ENCODE results near the gene APCDD1.

The APCDD1 gene

GRCh38 chr18:10523544-10523943, 69.1 kb downstream of the APCDD1 start:
- no peak overlapping the region for H3K4me3 ChIP-seq (ENCODE audit: low read length)
- H3K4me1 ChIP-seq (ENCODE audit: insufficient read depth, low read length) = peaks cover 10% of the 10 kb centered on the region

GRCh38 chr18:10524507-10525370, 70.3 kb downstream of the APCDD1 start:
- Histone ChIP-seq H3K4me1 (ENCODE audit: insufficient read depth, low read length) (peaks cover 10% of the 10 kb centered on the region), H3K4me3 (ENCODE audit: low read length) (no peak overlapping the region), H3K27ac (ENCODE audit: low read length) (no peak overlapping the region), H3K36me3 (ENCODE audit: insufficient read depth, low read depth, low read length) (no peaks in the 10 kb centered on the region), H3K9ac (ENCODE audit: low read depth, low read length) (no peak overlapping the region), H3K27me3 (ENCODE audit: insufficient read depth, low read length) (no peaks in the 10 kb centered on the region), H3K9me3 (ENCODE audit: insufficient read depth, low read depth, low read length) (no peaks in the 10 kb centered on the region)

More at GRCh38 chr18:10523544-10523943, 69.1 kb downstream of the APCDD1 start:
- H3K27ac ChIP-seq (ENCODE audit: low read length) = no peak overlapping the region
- no peaks in the 10 kb centered on the region for H3K36me3 ChIP-seq (ENCODE audit: insufficient read depth, low read depth, low read length)
- no peaks in the 10 kb centered on the region for H3K27me3 ChIP-seq (ENCODE audit: insufficient read depth, low read length)
- H3K9ac ChIP-seq (ENCODE audit: low read depth, low read length) = no peak overlapping the region
- H3K9me3 ChIP-seq (ENCODE audit: insufficient read depth, low read depth, low read length) = no peaks in the 10 kb centered on the region

GRCh38 chr18:10525371-10525691, 70.9 kb downstream of the APCDD1 start:
- peaks cover 10% of the 10 kb centered on the region for H3K4me1 ChIP-seq (ENCODE audit: insufficient read depth, low read length)
- no peak overlapping the region for H3K27ac ChIP-seq (ENCODE audit: low read length)
- no peak overlapping the region; the same call in 1 of the 2 replicates for H3K9ac ChIP-seq (ENCODE audit: low read depth, low read length)
- H3K27me3 ChIP-seq (ENCODE audit: insufficient read depth, low read length) = no peaks in the 10 kb centered on the region
- H3K9me3 ChIP-seq (ENCODE audit: insufficient read depth, low read depth, low read length) = no peaks in the 10 kb centered on the region
- peak overlapping the region; percentile 99 for H3K4me3 ChIP-seq (ENCODE audit: low read length)
- no peaks in the 10 kb centered on the region for H3K36me3 ChIP-seq (ENCODE audit: insufficient read depth, low read depth, low read length)

GRCh38 chr18:10525697-10526560, 71.5 kb downstream of the APCDD1 start, which contains the start of gene NAPG:
TSS of gene NAPG (plus strand) at chr18:10526027. CDS start at chr18:10526103, 76 bp downstream.
- Histone ChIP-seq H3K36me3 (ENCODE audit: insufficient read depth, low read depth, low read length) (no peaks in the 10 kb centered on the region), H3K4me1 (ENCODE audit: insufficient read depth, low read length) (peaks cover 10% of the 10 kb centered on the region), H3K4me3 (ENCODE audit: low read length) (peak within 1 kb of the TSS; percentile 99), H3K27ac (ENCODE audit: low read length) (no peak within 1 kb of the TSS), H3K9ac (ENCODE audit: low read depth, low read length) (peak within 1 kb of the TSS; percentile 90; the same call in 1 of the 2 replicates), H3K9me3 (ENCODE audit: insufficient read depth, low read depth, low read length) (no peaks in the 10 kb centered on the region), H3K27me3 (ENCODE audit: insufficient read depth, low read length) (no peaks in the 10 kb centered on the region)

GRCh38 chr18:10526561-10526949, 72.1 kb downstream of the APCDD1 start:
- Histone ChIP-seq H3K27me3 (ENCODE audit: insufficient read depth, low read length) (no peaks in the 10 kb centered on the region), H3K36me3 (ENCODE audit: insufficient read depth, low read depth, low read length) (no peaks in the 10 kb centered on the region), H3K4me3 (ENCODE audit: low read length) (peak overlapping the region; percentile 99), H3K4me1 (ENCODE audit: insufficient read depth, low read length) (peaks cover 10% of the 10 kb centered on the region), H3K9me3 (ENCODE audit: insufficient read depth, low read depth, low read length) (no peaks in the 10 kb centered on the region), H3K27ac (ENCODE audit: low read length) (no peak overlapping the region), H3K9ac (ENCODE audit: low read depth, low read length) (peak overlapping the region; percentile 90; the same call in 1 of the 2 replicates)

GRCh38 chr18:10528439-10528838, 74.0 kb downstream of the APCDD1 start:
- no peak overlapping the region; the same call in 1 of the 2 replicates for H3K4me3 ChIP-seq (ENCODE audit: low read length)
- H3K27me3 ChIP-seq (ENCODE audit: insufficient read depth, low read length) = no peaks in the 10 kb centered on the region
- H3K36me3 ChIP-seq (ENCODE audit: insufficient read depth, low read depth, low read length) = no peaks in the 10 kb centered on the region
- H3K27ac ChIP-seq (ENCODE audit: low read length) = no peak overlapping the region
- no peak overlapping the region; the same call in 1 of the 2 replicates for H3K9ac ChIP-seq (ENCODE audit: low read depth, low read length)
- no peaks in the 10 kb centered on the region for H3K9me3 ChIP-seq (ENCODE audit: insufficient read depth, low read depth, low read length)
- peaks cover 10% of the 10 kb centered on the region for H3K4me1 ChIP-seq (ENCODE audit: insufficient read depth, low read length)

GRCh38 chr18:10530002-10530401, 75.6 kb downstream of the APCDD1 start:
- Histone ChIP-seq H3K9me3 (ENCODE audit: insufficient read depth, low read depth, low read length) (no peaks in the 10 kb centered on the region), H3K27ac (ENCODE audit: low read length) (no peak overlapping the region), H3K36me3 (ENCODE audit: insufficient read depth, low read depth, low read length) (0 out of 2 replicates have a peak, but pooled peaks cover 7% of the 10 kb centered on the region), H3K9ac (ENCODE audit: low read depth, low read length) (no peak overlapping the region), H3K4me3 (ENCODE audit: low read length) (no peak overlapping the region), H3K27me3 (ENCODE audit: insufficient read depth, low read length) (no peaks in the 10 kb centered on the region), H3K4me1 (ENCODE audit: insufficient read depth, low read length) (peaks cover 8% of the 10 kb centered on the region)

GRCh38 chr18:10530852-10531251, 76.4 kb downstream of the APCDD1 start:
- no peak overlapping the region for H3K4me3 ChIP-seq (ENCODE audit: low read length)
- H3K9ac ChIP-seq (ENCODE audit: low read depth, low read length) = no peak overlapping the region
- no peak overlapping the region for H3K27ac ChIP-seq (ENCODE audit: low read length)
- H3K9me3 ChIP-seq (ENCODE audit: insufficient read depth, low read depth, low read length) = no peaks in the 10 kb centered on the region
- 0 out of 2 replicates have a peak, but pooled peaks cover 7% of the 10 kb centered on the region for H3K36me3 ChIP-seq (ENCODE audit: insufficient read depth, low read depth, low read length)
- peaks cover 5% of the 10 kb centered on the region for H3K4me1 ChIP-seq (ENCODE audit: insufficient read depth, low read length)
- no peaks in the 10 kb centered on the region for H3K27me3 ChIP-seq (ENCODE audit: insufficient read depth, low read length)

- Histone ChIP-seq H3K36me3 (ENCODE audit: insufficient read depth, low read depth, low read length) (0 out of 2 replicates have a peak, but pooled peaks cover 7% of the 10 kb centered on the region), H3K4me1 (ENCODE audit: insufficient read depth, low read length) (no peaks in the 10 kb centered on the region), H3K4me3 (ENCODE audit: low read length) (no peak overlapping the region), H3K27ac (ENCODE audit: low read length) (no peak overlapping the region), H3K27me3 (ENCODE audit: insufficient read depth, low read length) (no peaks in the 10 kb centered on the region), H3K9me3 (ENCODE audit: insufficient read depth, low read depth, low read length) (no peaks in the 10 kb centered on the region), H3K9ac (ENCODE audit: low read depth, low read length) (no peak overlapping the region)
Measured at GRCh38 chr18:10533111-10533510, 78.7 kb downstream of the APCDD1 start.

GRCh38 chr18:10536280-10536679, 81.8 kb downstream of the APCDD1 start:
- Histone ChIP-seq H3K9ac (ENCODE audit: low read depth, low read length) (no peak overlapping the region), H3K4me3 (ENCODE audit: low read length) (no peak overlapping the region), H3K36me3 (ENCODE audit: insufficient read depth, low read depth, low read length) (peaks cover 35% of the 10 kb centered on the region), H3K4me1 (ENCODE audit: insufficient read depth, low read length) (no peaks in the 10 kb centered on the region), H3K9me3 (ENCODE audit: insufficient read depth, low read depth, low read length) (no peaks in the 10 kb centered on the region), H3K27ac (ENCODE audit: low read length) (no peak overlapping the region), H3K27me3 (ENCODE audit: insufficient read depth, low read length) (no peaks in the 10 kb centered on the region)

- no peaks in the 10 kb centered on the region for H3K9me3 ChIP-seq (ENCODE audit: insufficient read depth, low read depth, low read length)
- no peak overlapping the region for H3K4me3 ChIP-seq (ENCODE audit: low read length)
- no peaks in the 10 kb centered on the region for H3K27me3 ChIP-seq (ENCODE audit: insufficient read depth, low read length)
- H3K27ac ChIP-seq (ENCODE audit: low read length) = no peak overlapping the region
- H3K36me3 ChIP-seq (ENCODE audit: insufficient read depth, low read depth, low read length) = peaks cover 49% of the 10 kb centered on the region
- no peaks in the 10 kb centered on the region for H3K4me1 ChIP-seq (ENCODE audit: insufficient read depth, low read length)
- H3K9ac ChIP-seq (ENCODE audit: low read depth, low read length) = no peak overlapping the region
Measured at GRCh38 chr18:10537765-10538164, 83.3 kb downstream of the APCDD1 start.
